Breast epithelium (tissue), 3 donors: Measurements from ENCODE around the gene OSBPL1A.

Source experiments
- POLR2A ChIP-seq: fragments of 450-650 bp; IDR thresholded peaks from one replicate; pipeline ENCODE4 v1.6.1; 2016; ENCODE audit warnings: antibody characterized with exemption, mild to moderate bottlenecking, moderate library complexity
- POLR2AphosphoS5 ChIP-seq, 3 donors: sonication (generic); formaldehyde crosslinking; IDR thresholded peaks; one replicate each; pipeline ENCODE4 v1.6.1; 2017; ENCODE audit warnings: antibody characterized with exemption in 3 of 3
- TF ChIP-seq, protein P1 (sequence below), 3 donors: fragments of 450-650 bp; IDR thresholded peaks; one replicate each; pipeline ENCODE4 v1.5.1; 2016 to 2017; ENCODE audit warnings: antibody characterized with exemption in 3 of 3, mild to moderate bottlenecking in 3 of 3, moderate library complexity in 3 of 3

DNA sequence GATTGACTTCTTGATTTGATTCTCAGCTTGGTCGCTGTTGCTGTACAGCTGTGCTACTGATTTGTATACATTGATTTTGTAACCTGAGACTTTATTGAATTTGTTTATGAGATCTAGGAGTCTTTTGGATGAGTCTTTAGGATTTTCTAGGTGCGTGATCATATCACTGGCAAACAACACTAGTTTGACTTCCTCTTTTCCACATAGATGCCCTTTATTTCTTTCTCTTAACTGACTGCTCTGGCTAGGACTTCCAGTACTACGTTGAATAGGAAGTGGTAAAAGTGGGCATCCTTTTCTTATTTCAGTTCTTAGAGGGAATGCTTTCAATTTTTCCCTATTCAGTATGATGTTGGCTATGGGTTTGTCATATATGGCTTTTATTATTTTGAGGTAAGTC lies 101.3 kb downstream of the OSBPL1A start:
- TF ChIP-seq, protein P1, sequence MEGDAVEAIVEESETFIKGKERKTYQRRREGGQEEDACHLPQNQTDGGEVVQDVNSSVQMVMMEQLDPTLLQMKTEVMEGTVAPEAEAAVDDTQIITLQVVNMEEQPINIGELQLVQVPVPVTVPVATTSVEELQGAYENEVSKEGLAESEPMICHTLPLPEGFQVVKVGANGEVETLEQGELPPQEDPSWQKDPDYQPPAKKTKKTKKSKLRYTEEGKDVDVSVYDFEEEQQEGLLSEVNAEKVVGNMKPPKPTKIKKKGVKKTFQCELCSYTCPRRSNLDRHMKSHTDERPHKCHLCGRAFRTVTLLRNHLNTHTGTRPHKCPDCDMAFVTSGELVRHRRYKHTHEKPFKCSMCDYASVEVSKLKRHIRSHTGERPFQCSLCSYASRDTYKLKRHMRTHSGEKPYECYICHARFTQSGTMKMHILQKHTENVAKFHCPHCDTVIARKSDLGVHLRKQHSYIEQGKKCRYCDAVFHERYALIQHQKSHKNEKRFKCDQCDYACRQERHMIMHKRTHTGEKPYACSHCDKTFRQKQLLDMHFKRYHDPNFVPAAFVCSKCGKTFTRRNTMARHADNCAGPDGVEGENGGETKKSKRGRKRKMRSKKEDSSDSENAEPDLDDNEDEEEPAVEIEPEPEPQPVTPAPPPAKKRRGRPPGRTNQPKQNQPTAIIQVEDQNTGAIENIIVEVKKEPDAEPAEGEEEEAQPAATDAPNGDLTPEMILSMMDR (IDR thresholded peaks at IDR 0.05): no peak
- TF ChIP-seq POLR2A: no peak
- TF ChIP-seq POLR2AphosphoS5 (IDR thresholded peaks at IDR 0.05): no peak
